ENCODE data around the gene NCOR1. TPM values are rescaled to one million over a fixed set of nuclear protein-coding genes. Genes with fewer than 3 reads are reported as not detected.
"Not testable (repeated sequence)": the region's sequence is repeated elsewhere in the genome, so short reads cannot be mapped to it uniquely, and the experiment has no call there.

Gene NCOR1
- total and polyA plus RNA-seq, 8 donors: 36.7 to 123 (median 49.5) TPM

DNA sequence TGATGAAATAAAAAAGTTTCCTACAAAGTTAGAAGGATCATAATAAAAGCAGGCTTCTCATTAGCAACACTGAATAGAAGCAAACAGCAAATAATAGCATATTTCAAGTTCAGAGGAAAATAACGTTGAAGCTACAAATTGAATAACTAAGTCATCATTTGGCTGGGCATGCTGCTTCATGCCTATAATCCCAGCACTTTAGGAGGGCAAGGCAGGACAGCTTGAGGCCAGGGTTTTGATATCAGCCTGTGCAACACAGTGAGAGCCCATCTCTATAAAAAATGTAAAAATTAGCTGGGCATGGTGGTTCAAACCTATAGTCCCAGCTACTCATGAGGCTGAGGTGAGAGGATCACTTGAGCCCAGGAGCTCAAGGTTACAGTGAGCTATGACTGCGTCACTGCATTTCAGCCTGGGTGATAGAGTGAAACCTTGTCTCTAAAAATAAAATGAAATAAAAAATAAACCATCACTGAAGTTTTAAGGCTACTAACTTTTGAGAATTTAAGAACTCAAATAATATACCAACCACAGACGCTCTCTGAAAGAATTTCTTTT, 25.5 kb downstream of the NCOR1 start:
- FAIRE-seq (no peak), ATAC-seq (no peak), DNase-seq (no peak)
- Histone ChIP-seq H3K36me3 (peaks cover 0 to 21% (median 6%) of the 10 kb centered on the region in 3 donors), H3K27ac (no peak overlapping the region), H3K27me3 (no peaks in the 10 kb centered on the region), H3K9me3 (no peaks in the 10 kb centered on the region), H3K4me1 (peaks cover 0 to 7% (median 0%) of the 10 kb centered on the region in 3 donors), H3K4me3 (no peak overlapping the region)
- 79% methylated on average over 3 of the region's 3 CpGs for WGBS, 2 donors
- TF ChIP-seq CTCF (IDR thresholded peaks at IDR 0.05): no peak
- intact Hi-C loops (cut with DNase I): no loop called here

DNA sequence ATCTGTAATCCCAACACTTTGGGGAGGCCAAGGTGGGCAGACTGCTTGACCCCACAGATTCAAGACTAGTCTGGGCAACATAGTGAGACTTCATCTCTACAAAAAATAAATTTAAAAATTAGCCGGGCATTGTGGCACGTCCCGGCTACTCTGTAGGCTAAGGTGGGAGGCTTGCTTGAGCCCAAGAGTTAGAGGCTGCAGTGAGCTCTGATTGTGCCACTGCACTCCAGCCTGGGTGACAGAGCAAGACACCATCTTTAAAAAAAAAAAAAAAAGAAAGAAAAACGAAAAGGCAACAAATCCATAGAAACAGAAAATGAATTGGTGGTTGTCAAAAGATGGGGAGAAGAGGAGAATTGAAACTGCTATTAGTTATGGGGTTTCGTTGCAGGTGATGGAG, 27.7 kb downstream of the NCOR1 start:
- WGBS, 2 donors: 81 to 86% methylated on average over 5 of the region's 5 CpGs
- FAIRE-seq (no peak), ATAC-seq (no peak), DNase-seq (no peak)
- peaks cover 0 to 7% (median 0%) of the 10 kb centered on the region in 3 donors for H3K4me1 ChIP-seq
- no peak overlapping the region for H3K4me3 ChIP-seq
- no peak for TF ChIP-seq CTCF (IDR thresholded peaks at IDR 0.05)
- H3K27ac ChIP-seq: no peak overlapping the region
- peaks cover 0 to 12% (median 4%) of the 10 kb centered on the region in 3 donors for H3K36me3 ChIP-seq
- intact Hi-C loops (cut with DNase I): no loop called here
- no peaks in the 10 kb centered on the region for H3K27me3 ChIP-seq
- no peaks in the 10 kb centered on the region for H3K9me3 ChIP-seq

- ATAC-seq (no peak), FAIRE-seq (peak; percentile 47)
Observed at GRCh38 chr17:16181581-16181980, 33.8 kb downstream of the NCOR1 start.

GRCh38 chr17:16178836-16179235, 36.5 kb downstream of the NCOR1 start:
- DNase-seq: no peak
- H3K27me3 ChIP-seq: no peaks in the 10 kb centered on the region
- intact Hi-C loops (cut with DNase I): no loop called here
- H3K4me1 ChIP-seq: no peaks in the 10 kb centered on the region
- FAIRE-seq: no peak
- WGBS, 2 donors: 96 to 97% methylated on average over 5 of the region's 5 CpGs
- H3K9me3 ChIP-seq: no peaks in the 10 kb centered on the region
- H3K4me3 ChIP-seq: no peak overlapping the region
- no peak for TF ChIP-seq CTCF (IDR thresholded peaks at IDR 0.05)
- no peak overlapping the region for H3K27ac ChIP-seq
- ATAC-seq: no peak
- H3K36me3 ChIP-seq: no peaks in the 10 kb centered on the region

More at GRCh38 chr17:16181581-16181980, 33.8 kb downstream of the NCOR1 start:
- H3K4me1 ChIP-seq: peaks cover 0 to 5% (median 0%) of the 10 kb centered on the region in 3 donors
- no peaks in the 10 kb centered on the region for H3K27me3 ChIP-seq
- WGBS, 2 donors: 92 to 97% methylated on average over 1 of the region's 1 CpG
- peaks cover 0 to 7% (median 0%) of the 10 kb centered on the region in 3 donors for H3K36me3 ChIP-seq
- intact Hi-C loops (cut with DNase I): no loop called here
- no peak overlapping the region for H3K4me3 ChIP-seq
- TF ChIP-seq CTCF (IDR thresholded peaks at IDR 0.05): no peak
- no peaks in the 10 kb centered on the region for H3K9me3 ChIP-seq
- DNase-seq: no peak
- no peak overlapping the region for H3K27ac ChIP-seq

- no peaks in the 10 kb centered on the region for H3K9me3 ChIP-seq
- H3K4me3 ChIP-seq: no peak overlapping the region
- ATAC-seq: peak; percentile 70 to 97 (median 92)
- intact Hi-C loops (cut with DNase I): no loop called here
- peaks cover 4 to 17% (median 5%) of the 10 kb centered on the region in 3 donors for H3K4me1 ChIP-seq
- no peak for FAIRE-seq
- peak in 4 of 6 donors; percentile 9 to 40 (median 24) for DNase-seq
- H3K27me3 ChIP-seq: no peaks in the 10 kb centered on the region
- H3K27ac ChIP-seq: peak overlapping the region in 1 of 4 donors; percentile 10
- H3K36me3 ChIP-seq: no peaks in the 10 kb centered on the region
- TF ChIP-seq CTCF (IDR thresholded peaks at IDR 0.05): no peak
- 33 to 46% methylated on average over 7 of the region's 7 CpGs for WGBS, 2 donors
Observed at GRCh38 chr17:16171613-16172012, 43.7 kb downstream of the NCOR1 start.

DNA sequence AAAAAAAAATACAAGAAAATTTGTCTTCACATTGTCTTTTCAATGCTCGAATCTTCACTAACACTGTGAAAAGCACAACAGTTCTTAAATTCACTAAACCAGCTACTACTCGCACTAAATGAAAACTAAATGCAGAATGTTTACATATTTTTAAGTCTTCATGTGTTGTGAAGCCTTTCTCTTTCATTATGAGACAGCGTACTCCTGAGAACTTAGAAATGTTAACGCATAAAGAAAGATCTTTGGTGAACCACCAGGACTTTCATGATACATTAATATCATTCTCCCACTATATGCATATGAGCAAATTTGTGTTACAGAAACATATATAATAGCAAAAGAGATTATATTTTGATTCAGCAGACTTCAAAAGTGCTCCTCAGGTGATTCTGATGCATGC, 48.6 kb downstream of the NCOR1 start:
- DNase-seq; FAIRE-seq; H3K27me3 ChIP-seq; H3K4me3 ChIP-seq; H3K36me3 ChIP-seq; H3K27ac ChIP-seq; H3K9me3 ChIP-seq; ATAC-seq; intact Hi-C loops (cut with DNase I): not testable (repeated sequence)
- WGBS, 2 donors: 97 to 99% methylated on average over 4 of the region's 4 CpGs
- peaks cover 4 to 17% (median 5%) of the 10 kb centered on the region in 3 donors for H3K4me1 ChIP-seq

Data from pancreas (tissue), 10 donors.